DLD1 (cell line): Measurements from ENCODE around the gene UGT1A5.
"Not testable (repeated sequence)": the region's sequence is repeated elsewhere in the genome, so short reads cannot be mapped to it uniquely, and the experiment has no call there.

ENCODE experiments used
- in situ Hi-C: cut with HindIII; loops from 2 replicates; pipeline ENCODE4 v1.10.0; 2017; ENCODE audit warnings: low sequenced_read_pairs

The UGT1A5 gene

GRCh38 chr2:233745073-233745755 is 32.5 kb downstream of the UGT1A5 start:
- in situ Hi-C loops, result no loop called here

GRCh38 chr2:233745838-233746237 is 33.1 kb downstream of the UGT1A5 start:
- in situ Hi-C loops, result not testable (repeated sequence)

GRCh38 chr2:233746475-233747282 is 34.0 kb downstream of the UGT1A5 start:
- in situ Hi-C loops, result no loop called here

GRCh38 chr2:233747283-233747544 is 34.5 kb downstream of the UGT1A5 start:
- in situ Hi-C loops, result no loop called here

- in situ Hi-C loops, result not testable (repeated sequence)
Measured at GRCh38 chr2:233750689-233751088, 38.0 kb downstream of the UGT1A5 start.

- in situ Hi-C loops, result not testable (repeated sequence)
Measured at GRCh38 chr2:233751212-233752009, 38.7 kb downstream of the UGT1A5 start.

- in situ Hi-C loops, result no loop called here
Measured at GRCh38 chr2:233754872-233755611, 42.3 kb downstream of the UGT1A5 start.

GRCh38 chr2:233756429-233757081 is 43.8 kb downstream of the UGT1A5 start:
- in situ Hi-C loops, result no loop called here

GRCh38 chr2:233758141-233758540 is 45.4 kb downstream of the UGT1A5 start:
- in situ Hi-C loops, result no loop called here

- in situ Hi-C loops, result no loop called here
Measured at GRCh38 chr2:233758849-233759248, 46.1 kb downstream of the UGT1A5 start.

GRCh38 chr2:233760043-233760442 is 47.3 kb downstream of the UGT1A5 start, which contains the start of gene UGT1A1:
Gene UGT1A1, plus strand, starts transcription at chr2:233760270. Its CDS starts 18 bp downstream, at chr2:233760288.
- in situ Hi-C loops, result no loop called here

- in situ Hi-C loops, result no loop called here
Measured at GRCh38 chr2:233761040-233761769, 48.5 kb downstream of the UGT1A5 start.

GRCh38 chr2:233764264-233764663 is 51.6 kb downstream of the UGT1A5 start:
- in situ Hi-C loops, result no loop called here

- in situ Hi-C loops, result no loop called here
Measured at GRCh38 chr2:233764761-233765160, 52.1 kb downstream of the UGT1A5 start.

- in situ Hi-C loops, result no loop called here
Measured at GRCh38 chr2:233766416-233766815, 53.7 kb downstream of the UGT1A5 start.

- in situ Hi-C loops, result no loop called here
Measured at GRCh38 chr2:233768076-233768475, 55.4 kb downstream of the UGT1A5 start.

GRCh38 chr2:233769260-233769659 is 56.6 kb downstream of the UGT1A5 start:
- in situ Hi-C loops, result no loop called here

GRCh38 chr2:233772153-233772552 is 59.4 kb downstream of the UGT1A5 start:
- in situ Hi-C loops, result no loop called here

GRCh38 chr2:233772583-233772982 is 59.9 kb downstream of the UGT1A5 start:
- in situ Hi-C loops, result no loop called here

GRCh38 chr2:233773854-233774253 is 61.1 kb downstream of the UGT1A5 start:
- in situ Hi-C loops, result no loop called here
